NCI-H1417 treated with DMSO at 0.1 percent for 48 hours (cell line): ENCODE data around the gene GPR82.
"Not testable (repeated sequence)": the region's sequence is repeated elsewhere in the genome, so short reads cannot be mapped to it uniquely, and the experiment has no call there.

Source experiments
- DNase-seq: peaks from one replicate; lab custom pipeline; 2025; lab: John Stamatoyannopoulos, UW

Gene GPR82, protein sequence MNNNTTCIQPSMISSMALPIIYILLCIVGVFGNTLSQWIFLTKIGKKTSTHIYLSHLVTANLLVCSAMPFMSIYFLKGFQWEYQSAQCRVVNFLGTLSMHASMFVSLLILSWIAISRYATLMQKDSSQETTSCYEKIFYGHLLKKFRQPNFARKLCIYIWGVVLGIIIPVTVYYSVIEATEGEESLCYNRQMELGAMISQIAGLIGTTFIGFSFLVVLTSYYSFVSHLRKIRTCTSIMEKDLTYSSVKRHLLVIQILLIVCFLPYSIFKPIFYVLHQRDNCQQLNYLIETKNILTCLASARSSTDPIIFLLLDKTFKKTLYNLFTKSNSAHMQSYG

DNA sequence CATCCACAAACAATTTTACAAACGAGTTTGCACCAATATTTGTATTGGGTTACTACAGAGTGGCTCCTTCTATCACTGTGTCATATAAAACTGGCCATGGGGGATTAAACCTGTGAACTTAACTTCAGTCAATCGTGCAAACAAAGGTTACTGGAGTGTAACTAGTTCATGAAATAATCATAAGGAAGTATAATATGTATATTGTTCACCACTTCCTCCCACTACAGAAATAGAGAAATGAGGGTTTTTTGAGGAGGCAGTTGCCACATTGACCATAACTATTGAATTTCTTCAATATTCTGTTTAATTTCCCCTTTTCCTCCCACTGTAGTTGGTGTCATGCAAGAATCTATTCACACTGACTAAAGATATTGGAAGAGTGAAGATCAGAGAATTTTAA lies at the start of gene GPR82:
GPR82 (plus strand) TSS at position 356 of the 400 bp plus-strand sequence. CDS start 2,846 bp downstream, outside the sequence.
- DNase-seq, result no peak

- not testable (repeated sequence) for DNase-seq
These were observed 47.6 kb upstream of the GPR82 start for GRCh38 chrX:41676361-41676760.

- no peak for DNase-seq
These were observed 46.6 kb upstream of the GPR82 start for GRCh38 chrX:41677183-41678060.

- no peak for DNase-seq
These were observed 39.8 kb upstream of the GPR82 start for GRCh38 chrX:41684138-41684537.

GRCh38 chrX:41684940-41685339 lies 39.0 kb upstream of the GPR82 start:
- no peak for DNase-seq

- no peak for DNase-seq
These were observed 37.2 kb upstream of the GPR82 start for GRCh38 chrX:41686788-41687187.

GRCh38 chrX:41688156-41688555 lies 35.8 kb upstream of the GPR82 start:
- no peak for DNase-seq

DNA sequence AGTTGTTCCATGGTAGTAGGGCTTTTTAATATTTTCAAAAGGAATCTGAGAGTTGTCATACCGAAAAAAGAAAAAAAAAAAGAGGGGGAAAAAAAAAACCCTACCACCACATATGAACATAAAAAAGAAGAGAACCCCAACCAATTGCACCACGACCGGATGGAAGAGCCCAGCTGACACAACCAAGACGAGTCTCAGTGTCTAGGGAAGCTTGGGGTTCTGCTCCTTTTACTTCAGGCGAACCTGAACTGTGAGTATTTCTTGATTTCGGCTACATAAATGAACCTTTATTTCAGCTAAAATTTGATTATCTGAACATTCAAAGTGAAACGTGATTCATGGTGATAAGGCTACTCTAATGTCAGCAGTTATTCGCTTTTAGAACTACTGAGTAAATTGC lies 35.1 kb upstream of the GPR82 start, which contains the start of gene GPR34:
GPR34 (plus strand) TSS at position 139 of the 400 bp plus-strand sequence. CDS start 6,661 bp downstream, outside the sequence.
- DNase-seq, result no peak

DNA sequence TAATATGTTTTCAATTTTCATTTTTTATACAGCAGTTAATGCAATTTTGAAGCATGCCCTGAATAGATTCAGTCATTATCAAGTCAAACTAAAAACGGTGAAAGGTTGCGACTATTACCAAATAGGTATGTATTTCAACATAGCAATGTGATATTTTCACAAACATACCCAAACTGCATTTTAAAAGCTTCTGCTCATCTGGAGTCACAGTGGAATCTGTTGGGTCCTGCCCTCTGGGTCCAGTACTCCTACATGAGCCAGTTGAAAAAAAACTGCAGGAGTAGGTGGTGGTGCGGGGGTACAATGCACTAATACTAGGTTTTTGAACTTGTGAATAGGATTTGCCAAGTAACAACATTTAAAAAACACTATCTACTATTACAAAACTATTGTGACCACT lies 34.3 kb upstream of the GPR82 start:
- DNase-seq, result no peak

DNA sequence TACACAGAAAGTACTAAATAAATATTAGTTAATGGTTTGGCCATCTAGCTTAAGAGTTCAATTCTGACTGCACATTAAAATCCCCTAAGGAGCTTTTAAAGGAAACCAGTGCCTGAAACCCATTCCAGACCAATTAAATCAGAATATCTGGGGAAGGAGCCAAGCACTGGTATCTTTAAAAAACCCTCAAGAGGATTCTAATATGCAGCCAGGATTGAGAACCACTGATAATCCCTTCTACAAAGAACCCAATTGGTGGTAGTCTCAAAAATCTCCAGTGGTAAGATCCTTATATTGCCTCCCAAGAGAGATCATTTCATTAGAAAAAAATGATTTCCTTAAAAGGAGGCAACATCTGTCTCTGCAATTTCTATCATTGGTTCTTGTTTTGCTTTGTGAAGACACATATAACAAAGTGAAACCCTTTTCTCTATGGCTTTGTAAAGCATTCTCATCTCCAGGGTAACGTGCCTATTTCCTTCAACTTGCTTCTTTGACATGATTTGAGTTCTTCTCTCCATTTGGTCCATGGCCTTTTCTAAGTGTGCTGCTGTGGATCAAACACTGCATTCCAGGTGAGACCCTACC lies 31.7 kb upstream of the GPR82 start:
- no peak for DNase-seq

GRCh38 chrX:41693024-41693423 lies 31.0 kb upstream of the GPR82 start:
- DNase-seq, result no peak

- DNase-seq, result no peak
These were observed 28.6 kb upstream of the GPR82 start for GRCh38 chrX:41695426-41695825.

DNA sequence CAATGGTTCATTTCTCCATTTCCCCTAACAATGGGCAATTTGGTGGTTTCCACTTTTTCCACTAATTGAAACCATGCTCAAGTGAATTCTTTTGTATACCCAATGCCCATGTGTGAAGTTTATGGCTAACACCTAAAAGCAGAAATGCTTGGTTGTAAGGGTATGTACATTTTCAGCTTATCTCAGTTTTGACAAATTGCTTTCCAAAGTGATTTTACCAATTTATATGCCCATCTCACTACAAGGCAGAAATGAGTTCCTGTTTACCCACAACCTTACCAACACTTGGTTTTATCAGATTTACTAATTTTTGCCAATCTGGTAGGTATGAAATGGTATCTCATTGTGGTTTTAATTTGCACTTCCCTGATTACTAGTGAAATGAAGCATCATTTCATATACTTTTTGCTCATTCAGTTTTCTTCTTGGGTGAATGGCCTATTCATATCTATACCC lies 20.4 kb upstream of the GPR82 start:
- DNase-seq, result no peak

- no peak for DNase-seq
These were observed 18.9 kb upstream of the GPR82 start for GRCh38 chrX:41705042-41705441.

GRCh38 chrX:41705680-41706374 lies 18.2 kb upstream of the GPR82 start:
- no peak for DNase-seq

DNA sequence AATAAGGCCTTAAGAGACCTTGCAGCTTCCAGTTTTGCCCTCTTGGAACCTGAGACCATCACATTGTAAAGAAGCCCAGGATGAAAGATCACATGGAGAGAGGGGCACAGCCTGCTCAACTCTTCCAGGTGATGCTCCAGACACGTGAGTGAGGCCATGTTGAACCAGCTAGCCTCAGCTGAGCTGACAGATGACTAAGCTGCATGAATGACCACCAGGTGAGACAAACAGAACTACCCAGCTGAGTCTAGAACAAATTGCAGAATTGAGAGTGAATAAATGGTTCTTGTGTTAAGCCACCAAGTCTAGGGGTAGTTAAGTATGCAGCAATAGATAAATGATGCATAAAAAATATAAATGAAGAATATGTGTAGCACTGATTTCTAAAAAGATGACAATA lies 16.8 kb upstream of the GPR82 start:
- no peak for DNase-seq

DNA sequence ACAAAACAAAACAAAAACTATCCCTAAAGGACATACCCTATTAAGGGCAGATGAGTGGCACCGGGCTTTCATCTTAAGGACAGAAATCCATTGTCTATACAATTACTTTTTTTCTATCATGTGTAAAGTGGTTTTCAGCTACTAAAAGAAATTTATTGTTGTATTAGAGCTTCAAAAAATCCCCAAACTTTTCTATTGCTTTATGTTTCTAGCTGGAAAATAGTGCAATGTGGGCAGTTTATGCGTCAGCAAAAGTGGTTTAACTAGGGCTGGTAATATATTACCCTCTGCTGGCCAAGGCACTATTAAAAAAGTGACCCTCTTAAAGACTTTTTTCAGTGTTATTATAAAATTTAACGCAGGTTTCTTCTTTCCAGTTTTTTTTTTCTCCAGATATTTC lies 15.5 kb upstream of the GPR82 start:
- DNase-seq, result no peak

DNA sequence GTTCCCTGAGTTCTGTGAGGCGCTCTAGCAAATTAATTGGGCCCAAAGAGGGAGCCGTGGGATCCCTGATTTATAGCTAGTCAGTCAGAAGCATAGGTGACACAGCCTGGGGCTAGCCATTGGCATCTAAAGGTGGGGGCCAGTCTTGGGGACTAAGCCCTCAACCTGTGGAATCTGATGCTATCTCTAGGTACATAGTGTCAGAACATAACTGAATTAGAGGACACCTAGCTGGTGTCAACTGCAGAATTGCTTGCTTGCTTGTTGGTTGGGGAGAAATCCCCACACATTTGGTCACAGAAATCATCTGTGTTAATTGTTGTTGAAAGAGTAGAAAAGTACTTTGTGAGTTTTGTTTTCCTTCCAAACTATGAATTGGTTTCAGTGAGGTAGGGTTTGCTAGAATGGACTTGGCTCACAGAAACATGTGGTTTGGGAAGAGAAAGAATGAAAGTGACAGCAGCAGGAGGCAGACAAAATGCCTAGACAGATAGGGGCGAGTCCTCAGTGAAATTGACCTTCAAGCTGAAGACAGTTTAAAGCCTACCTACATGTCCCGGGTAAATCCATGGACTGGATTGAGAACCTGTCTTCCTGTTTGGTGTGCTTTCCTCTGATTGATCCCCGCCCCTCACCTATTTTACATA lies 12.8 kb upstream of the GPR82 start:
- no peak for DNase-seq

DNA sequence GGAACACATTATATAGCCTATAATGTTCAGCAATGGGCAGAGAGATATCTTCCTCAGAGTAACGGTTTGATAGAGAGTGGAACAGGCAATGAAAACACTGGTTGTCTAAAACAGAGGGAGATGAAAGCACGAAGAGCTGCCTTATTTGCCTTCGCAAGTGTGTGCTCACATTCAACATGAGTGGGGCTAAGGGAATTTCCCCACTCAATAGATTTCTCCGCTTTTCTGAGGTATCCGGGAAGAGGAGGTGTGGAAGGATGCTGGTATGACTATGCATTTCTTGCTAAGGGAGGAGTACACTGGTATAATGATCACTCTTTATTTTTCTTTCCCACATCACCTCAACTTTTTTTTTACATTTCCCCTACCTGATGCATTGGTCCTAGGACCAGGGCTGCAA lies 7.8 kb upstream of the GPR82 start:
- DNase-seq, result no peak

DNA sequence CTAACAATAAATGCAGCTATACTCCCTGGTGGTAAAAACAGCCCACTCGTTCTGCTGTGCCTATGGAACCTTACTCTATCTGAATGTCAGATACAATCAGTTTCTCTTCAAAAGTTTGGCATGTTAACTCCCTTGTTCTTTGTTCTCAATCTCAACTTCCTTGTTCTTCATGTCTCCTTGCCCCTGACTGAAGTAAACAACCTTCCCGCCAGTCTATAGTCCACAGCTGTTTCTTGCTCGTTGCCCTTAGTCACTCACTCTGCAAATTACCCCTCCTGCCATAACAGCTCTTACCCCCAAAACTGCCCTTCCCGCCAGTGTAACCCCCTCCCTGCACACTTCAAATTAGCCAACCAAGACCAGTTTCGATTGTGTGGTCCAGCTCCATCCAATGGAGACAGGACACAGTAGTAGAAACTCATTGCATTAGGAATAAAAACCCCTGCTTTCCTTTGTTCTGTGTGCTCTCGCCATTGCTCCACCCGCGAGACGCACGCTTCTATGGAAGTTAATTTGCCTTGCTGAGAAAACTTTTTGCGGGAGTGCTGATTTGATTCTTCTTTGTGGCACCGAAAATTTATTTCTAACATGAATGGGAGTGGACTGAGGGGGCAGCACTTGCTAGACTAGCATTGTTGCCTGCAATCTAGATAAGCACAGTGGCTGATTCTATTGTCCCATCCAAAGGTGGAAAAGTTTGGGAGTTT lies 7.1 kb upstream of the GPR82 start:
- DNase-seq, result no peak
